DND-41 (cell line): ENCODE measurements around the gene DPP6.

Source experiments
- ATAC-seq: fragments of 200-7000 bp; cut with Tn5 transposase; 3 replicates; pipeline ENCODE4 v1.9.1; 2021; ENCODE audit warnings: low read depth; ENCODE audit not compliant: insufficient read depth
- DNase-seq: peaks from one replicate; pipeline ENCODE4 v3.0.0-alpha.2; 2020
- H2AFZ ChIP-seq: 2 replicates; pipeline ENCODE4 v1.6.0; 2012; ENCODE audit warnings: low read depth, low read length
- H3K27ac ChIP-seq: 2 replicates; pipeline ENCODE4 v1.5.1; 2012; ENCODE audit warnings: low read length, inconsistent platforms
- H3K27me3 ChIP-seq: fragments of 200-600 bp; sonication (generic); 2 replicates; pipeline ENCODE4 v1.6.0; 2012; ENCODE audit warnings: low read length, mild to moderate bottlenecking, inconsistent platforms; ENCODE audit not compliant: insufficient read depth, poor library complexity
- H3K36me3 ChIP-seq: 2 replicates; pipeline ENCODE4 v1.5.1; 2012; ENCODE audit warnings: low read length, inconsistent platforms; ENCODE audit not compliant: insufficient read depth
- H3K4me1 ChIP-seq: 2 replicates; pipeline ENCODE4 v1.5.1; 2012; ENCODE audit warnings: mild to moderate bottlenecking, low read length; ENCODE audit not compliant: insufficient read depth
- H3K4me2 ChIP-seq: 2 replicates; pipeline ENCODE4 v1.6.0; 2012; ENCODE audit warnings: mild to moderate bottlenecking, moderate library complexity, low read length, inconsistent platforms; ENCODE audit not compliant: insufficient read depth
- H3K4me3 ChIP-seq, 2 experiments: fragments of 200-600 bp in 1 of 2; shearing (Covaris generic) in 1 of 2; 2 replicates each; pipeline ENCODE4 v1.5.1; 2012 to 2016; ENCODE audit warnings: inconsistent platforms in 2 of 2, low read length in 2 of 2, mild to moderate bottlenecking in 2 of 2, low read depth in 1 of 2, moderate library complexity in 1 of 2
- H3K79me2 ChIP-seq: 2 replicates; pipeline ENCODE4 v1.6.0; 2012; ENCODE audit warnings: low read length, inconsistent platforms; ENCODE audit not compliant: insufficient read depth
- H3K9ac ChIP-seq: 2 replicates; pipeline ENCODE4 v1.6.0; 2012; ENCODE audit warnings: low read depth, mild to moderate bottlenecking, inconsistent platforms, low read length, moderate library complexity
- H3K9me3 ChIP-seq: 2 replicates; pipeline ENCODE4 v1.5.1; 2012; ENCODE audit warnings: low read length, moderate library complexity, mild to moderate bottlenecking, inconsistent platforms; ENCODE audit not compliant: insufficient read depth, severe bottlenecking
- H4K20me1 ChIP-seq: 2 replicates; pipeline ENCODE4 v1.6.0; 2012; ENCODE audit warnings: low read length; ENCODE audit not compliant: insufficient read depth
- EZH2 ChIP-seq: IDR thresholded peaks from 3 replicates; pipeline ENCODE4 v1.6.1; 2012; ENCODE audit warnings: borderline replicate concordance, low read depth, mild to moderate bottlenecking, moderate library complexity, low read length, inconsistent platforms; ENCODE audit not compliant: severe bottlenecking
- TF ChIP-seq, protein P1 (sequence below): IDR thresholded peaks from 2 replicates; pipeline ENCODE4 v1.5.1; 2012; ENCODE audit warnings: borderline replicate concordance, low read length, moderate library complexity, mild to moderate bottlenecking; ENCODE audit not compliant: poor library complexity, severe bottlenecking; ENCODE audit errors: extremely low read depth

DPP6 gene

GRCh38 chr7:154429666-154430404 is 377.6 kb downstream of the DPP6 start:
- no peaks in the 10 kb centered on the region for H4K20me1 ChIP-seq
- H3K36me3 ChIP-seq: no peaks in the 10 kb centered on the region
- no peak overlapping the region for H3K27ac ChIP-seq
- no peak overlapping the region for H2AFZ ChIP-seq
- no peak for DNase-seq
- H3K4me3 ChIP-seq: no peak overlapping the region
- H3K9ac ChIP-seq: no peak overlapping the region
- H3K4me2 ChIP-seq: no peak overlapping the region
- no peaks in the 10 kb centered on the region for H3K4me1 ChIP-seq
- no peaks in the 10 kb centered on the region for H3K9me3 ChIP-seq
- ATAC-seq: no peak
- no peaks in the 10 kb centered on the region for H3K27me3 ChIP-seq
- H3K79me2 ChIP-seq: no peaks in the 10 kb centered on the region
- no peak for TF ChIP-seq EZH2
- TF ChIP-seq, protein P1, sequence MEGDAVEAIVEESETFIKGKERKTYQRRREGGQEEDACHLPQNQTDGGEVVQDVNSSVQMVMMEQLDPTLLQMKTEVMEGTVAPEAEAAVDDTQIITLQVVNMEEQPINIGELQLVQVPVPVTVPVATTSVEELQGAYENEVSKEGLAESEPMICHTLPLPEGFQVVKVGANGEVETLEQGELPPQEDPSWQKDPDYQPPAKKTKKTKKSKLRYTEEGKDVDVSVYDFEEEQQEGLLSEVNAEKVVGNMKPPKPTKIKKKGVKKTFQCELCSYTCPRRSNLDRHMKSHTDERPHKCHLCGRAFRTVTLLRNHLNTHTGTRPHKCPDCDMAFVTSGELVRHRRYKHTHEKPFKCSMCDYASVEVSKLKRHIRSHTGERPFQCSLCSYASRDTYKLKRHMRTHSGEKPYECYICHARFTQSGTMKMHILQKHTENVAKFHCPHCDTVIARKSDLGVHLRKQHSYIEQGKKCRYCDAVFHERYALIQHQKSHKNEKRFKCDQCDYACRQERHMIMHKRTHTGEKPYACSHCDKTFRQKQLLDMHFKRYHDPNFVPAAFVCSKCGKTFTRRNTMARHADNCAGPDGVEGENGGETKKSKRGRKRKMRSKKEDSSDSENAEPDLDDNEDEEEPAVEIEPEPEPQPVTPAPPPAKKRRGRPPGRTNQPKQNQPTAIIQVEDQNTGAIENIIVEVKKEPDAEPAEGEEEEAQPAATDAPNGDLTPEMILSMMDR: no peak

- Histone ChIP-seq H3K27ac (no peak overlapping the region), H3K4me3 (no peak overlapping the region), H3K79me2 (no peaks in the 10 kb centered on the region), H3K4me2 (no peak overlapping the region), H3K4me1 (no peaks in the 10 kb centered on the region), H4K20me1 (no peaks in the 10 kb centered on the region), H2AFZ (no peak overlapping the region), H3K36me3 (no peaks in the 10 kb centered on the region), H3K9ac (no peak overlapping the region), H3K9me3 (no peaks in the 10 kb centered on the region), H3K27me3 (no peaks in the 10 kb centered on the region)
- no peak for DNase-seq
- no peak for TF ChIP-seq EZH2
- TF ChIP-seq, protein P1: no peak
- no peak for ATAC-seq
Measured at GRCh38 chr7:154430640-154431039, 378.4 kb downstream of the DPP6 start.

- no peak overlapping the region for H3K4me2 ChIP-seq
- no peak overlapping the region for H3K9ac ChIP-seq
- no peaks in the 10 kb centered on the region for H3K36me3 ChIP-seq
- H2AFZ ChIP-seq: no peak overlapping the region
- H3K4me3 ChIP-seq: no peak overlapping the region
- ATAC-seq (no peak), DNase-seq (no peak)
- no peak for TF ChIP-seq EZH2
- TF ChIP-seq, protein P1: no peak
- no peaks in the 10 kb centered on the region for H4K20me1 ChIP-seq
- H3K79me2 ChIP-seq: no peaks in the 10 kb centered on the region
- no peaks in the 10 kb centered on the region for H3K27me3 ChIP-seq
- no peak overlapping the region for H3K27ac ChIP-seq
- no peaks in the 10 kb centered on the region for H3K4me1 ChIP-seq
- H3K9me3 ChIP-seq: no peaks in the 10 kb centered on the region
Measured at GRCh38 chr7:154431045-154431444, 378.8 kb downstream of the DPP6 start.
